Activated T-helper 9 cell treated with anti-CD3 and anti-CD28 coated beads, Interleukin-2, amount 50 U/mL, for 16 hours (primary cell): Measurements from ENCODE around the gene NGLY1.

ENCODE experiments used
- DNase-seq: peaks from one replicate; pipeline ENCODE4 v3.0.0-alpha.2; 2020; ENCODE audit warnings: low read depth

Gene NGLY1

DNA sequence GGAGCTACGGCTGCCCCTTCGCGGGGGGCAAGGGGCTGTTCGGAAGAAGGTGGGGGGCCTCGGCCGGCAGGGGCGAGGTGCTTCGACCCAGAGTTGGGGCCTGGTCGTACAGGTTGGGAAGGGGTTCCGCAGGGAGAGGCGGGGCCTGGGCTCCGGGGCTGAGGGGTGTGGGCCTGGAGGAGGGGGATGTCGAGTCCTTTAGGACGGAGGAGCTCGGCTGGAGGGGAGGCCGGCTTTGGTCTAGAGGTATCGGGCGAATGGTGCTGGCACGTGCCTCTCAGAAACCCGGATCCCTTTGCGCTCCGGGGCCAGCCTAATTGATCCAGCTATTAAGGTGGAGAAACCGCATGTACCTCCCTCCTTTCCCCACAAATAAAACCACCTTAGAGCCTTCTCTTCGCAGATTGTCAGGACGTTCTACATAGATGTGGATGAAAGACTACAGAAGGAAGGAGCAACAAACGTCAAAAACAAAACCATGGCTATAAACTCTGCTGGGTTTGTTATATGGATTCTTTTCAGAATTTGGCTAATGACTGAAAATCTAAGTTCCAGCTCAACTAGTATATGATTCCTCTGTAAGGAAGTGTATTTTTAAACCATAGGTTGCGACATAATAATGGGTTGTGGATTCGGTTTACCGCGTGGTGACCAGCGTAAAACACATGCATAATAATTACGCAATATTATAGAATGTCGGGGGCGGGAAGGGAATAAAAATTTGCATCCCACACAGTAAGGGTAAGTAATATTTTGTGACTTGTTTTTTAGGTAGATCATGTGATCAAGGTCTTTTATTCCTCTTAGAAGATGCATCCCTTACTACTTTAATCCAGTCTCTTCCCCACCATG lies 644 bp upstream of the NGLY1 start:
- no peak for DNase-seq

- DNase-seq = no peak
Measured at GRCh38 chr3:25782636-25782937, 656 bp downstream of the NGLY1 start.

DNA sequence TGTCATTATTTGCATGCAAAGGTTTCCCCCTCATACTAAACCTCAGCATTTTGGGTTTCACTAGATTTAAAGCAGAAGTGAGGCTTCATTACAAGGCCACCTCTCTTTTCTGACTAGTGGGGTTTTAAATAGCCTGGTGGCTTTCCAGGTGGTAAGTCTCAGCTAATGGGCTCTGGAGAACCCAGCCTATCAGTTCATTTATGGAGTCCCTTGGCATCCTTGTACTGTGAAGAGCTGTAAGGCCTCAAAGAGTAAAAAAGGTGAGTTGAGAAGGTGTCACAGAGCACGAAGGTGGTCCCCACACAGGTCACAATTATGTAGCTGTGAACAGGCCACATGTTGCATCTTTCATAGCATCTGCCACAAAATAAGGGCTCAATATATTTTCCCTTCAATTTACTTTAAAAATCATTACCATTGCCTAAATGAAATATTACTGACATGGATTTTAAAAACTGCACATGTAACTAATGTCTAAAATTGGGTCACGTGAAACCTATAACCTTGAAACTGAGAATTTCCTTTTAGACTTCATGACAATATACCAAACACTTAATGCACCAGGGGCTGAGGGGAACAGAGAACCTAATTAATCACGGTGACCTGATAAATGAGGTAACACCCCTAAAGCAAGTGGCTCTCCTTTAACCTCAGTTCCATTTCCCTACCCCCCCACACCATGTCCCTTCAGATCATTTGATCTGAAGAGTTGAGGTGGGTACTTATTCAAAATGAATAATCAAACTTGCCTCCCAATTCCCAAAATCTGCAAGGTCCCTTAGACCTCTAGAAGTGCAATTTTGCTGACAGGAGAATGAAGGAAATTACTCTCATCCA lies 1.3 kb downstream of the NGLY1 start:
- no peak for DNase-seq

DNA sequence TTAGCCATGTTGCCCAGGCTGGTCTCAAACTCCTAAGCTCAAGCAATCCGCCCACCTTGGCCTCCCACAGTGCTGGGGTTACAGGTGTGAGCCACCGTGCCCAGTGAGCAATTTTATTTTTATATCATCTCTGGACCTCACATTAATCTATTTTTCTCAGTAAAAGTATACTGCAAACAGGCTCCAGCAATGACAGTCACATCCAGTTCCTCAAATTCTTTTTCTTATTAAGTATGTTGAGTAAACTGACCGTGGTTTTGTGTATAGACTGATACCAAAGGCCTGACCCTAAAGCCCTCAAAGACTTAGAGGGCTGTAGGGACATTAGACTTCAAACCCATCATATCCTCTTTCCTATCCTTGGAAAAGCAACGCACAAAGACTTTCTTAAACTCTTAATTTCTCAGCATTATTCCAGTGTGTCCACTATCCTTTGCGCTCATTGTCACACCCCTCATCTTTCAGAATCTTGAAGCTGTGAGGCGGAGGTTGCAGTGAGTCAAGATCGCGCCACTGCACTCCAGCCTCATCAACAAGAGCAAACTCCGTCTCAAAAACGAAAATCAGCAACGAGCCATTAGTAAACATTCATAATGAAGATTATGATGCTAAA lies 2.0 kb downstream of the NGLY1 start:
- DNase-seq = no peak

GRCh38 chr3:25780618-25781017 lies 2.6 kb downstream of the NGLY1 start:
- no peak for DNase-seq

DNA sequence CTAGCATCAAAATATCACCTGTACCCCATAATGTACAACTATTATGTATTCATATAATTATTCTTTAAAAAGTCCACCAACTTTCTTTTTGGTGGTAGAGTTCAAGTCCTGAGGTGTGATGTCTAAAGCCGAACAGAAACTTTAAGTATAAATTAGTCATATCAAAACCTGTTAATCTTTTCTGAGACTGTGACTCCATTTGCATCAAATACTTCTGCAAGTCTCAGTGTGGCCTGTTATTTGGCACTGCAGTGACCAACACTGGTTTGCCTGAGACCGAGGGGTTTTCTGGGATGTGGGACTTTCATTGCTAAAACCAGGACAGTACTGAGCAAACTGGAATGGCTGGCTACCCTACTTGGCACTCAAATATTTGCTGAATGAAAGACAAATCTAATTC lies 7.3 kb downstream of the NGLY1 start:
- DNase-seq = no peak

DNA sequence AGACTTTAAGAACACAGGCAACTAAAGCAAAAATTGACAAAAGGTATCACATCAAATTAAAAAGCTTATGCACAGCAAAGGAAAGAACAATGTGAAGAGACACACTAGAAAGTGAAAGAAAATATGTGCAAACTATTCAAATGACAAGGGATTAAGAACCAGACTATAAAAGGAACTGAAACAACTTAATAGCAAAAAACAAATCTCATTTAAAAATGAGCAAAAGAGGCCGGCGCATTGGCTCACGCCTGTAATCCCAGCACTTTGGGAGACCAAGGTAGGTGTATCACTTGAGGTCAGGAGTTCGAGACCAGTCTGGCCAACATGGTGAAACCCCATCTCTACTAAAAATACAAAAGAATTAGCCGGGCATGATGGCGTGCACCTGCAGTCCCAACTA lies 14.4 kb downstream of the NGLY1 start:
- DNase-seq = no peak

- no peak for DNase-seq
Measured at GRCh38 chr3:25751725-25752124, 31.5 kb downstream of the NGLY1 start.

DNA sequence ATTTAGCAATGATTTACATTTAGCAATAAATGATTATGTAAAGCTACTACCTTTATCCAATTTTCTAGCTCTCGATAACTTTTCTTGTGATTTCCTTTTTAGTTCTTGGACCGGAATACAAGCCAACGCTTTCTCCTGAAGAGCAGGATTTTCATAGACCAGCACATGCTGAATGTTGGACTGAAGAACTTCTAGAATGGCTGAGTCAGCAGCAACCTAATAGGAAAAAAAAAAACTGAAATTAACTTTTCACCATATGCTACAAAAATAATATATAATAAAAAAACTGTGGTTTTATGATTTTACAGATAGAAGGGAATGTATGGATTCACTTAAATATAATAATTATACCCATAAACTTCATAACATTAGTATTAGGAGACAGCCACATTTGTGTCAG lies 32.2 kb downstream of the NGLY1 start:
- DNase-seq = no peak

DNA sequence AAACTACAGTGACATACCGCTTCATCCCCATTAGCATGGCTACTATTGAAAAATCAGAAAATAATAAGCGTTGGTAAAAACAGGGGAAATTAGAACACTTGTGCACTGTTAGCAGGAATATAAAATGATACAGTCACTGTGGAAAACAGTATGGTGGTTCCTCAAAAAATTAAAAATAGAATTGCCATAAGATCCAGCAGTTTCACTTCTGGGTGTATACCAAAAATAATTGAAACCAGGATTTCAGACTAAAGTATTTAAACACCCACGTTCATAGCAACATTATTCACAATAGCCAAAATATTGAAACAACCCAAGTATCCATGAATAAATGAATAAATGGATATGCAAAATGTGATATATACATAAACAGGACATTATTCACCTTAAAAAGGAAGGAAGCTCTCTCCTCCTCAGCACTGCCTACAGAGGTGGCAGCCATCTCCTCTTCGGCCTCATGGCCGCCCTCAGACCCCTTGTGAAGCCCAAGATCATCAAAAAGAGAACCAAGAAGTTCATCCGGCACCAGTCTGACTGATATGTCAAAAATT lies 34.1 kb downstream of the NGLY1 start:
- no peak for DNase-seq

DNA sequence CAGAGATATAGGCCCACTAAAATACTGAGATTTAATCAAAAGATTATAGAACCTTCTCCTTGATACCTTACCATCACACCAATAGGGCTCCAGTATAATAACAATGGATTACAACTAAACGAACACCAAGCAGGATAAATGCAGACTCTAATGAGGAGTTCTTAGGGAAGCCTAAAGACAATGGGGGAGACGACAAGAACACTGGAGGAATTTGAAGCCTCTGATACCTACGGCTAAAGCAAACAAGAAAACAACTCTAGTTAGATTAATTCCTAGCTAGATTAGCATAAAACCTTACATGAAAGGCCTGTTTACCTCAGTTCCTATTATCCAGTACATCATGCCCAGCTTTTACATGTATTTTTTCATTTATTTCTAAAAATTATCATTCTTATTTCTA lies 35.1 kb downstream of the NGLY1 start:
- no peak for DNase-seq

DNA sequence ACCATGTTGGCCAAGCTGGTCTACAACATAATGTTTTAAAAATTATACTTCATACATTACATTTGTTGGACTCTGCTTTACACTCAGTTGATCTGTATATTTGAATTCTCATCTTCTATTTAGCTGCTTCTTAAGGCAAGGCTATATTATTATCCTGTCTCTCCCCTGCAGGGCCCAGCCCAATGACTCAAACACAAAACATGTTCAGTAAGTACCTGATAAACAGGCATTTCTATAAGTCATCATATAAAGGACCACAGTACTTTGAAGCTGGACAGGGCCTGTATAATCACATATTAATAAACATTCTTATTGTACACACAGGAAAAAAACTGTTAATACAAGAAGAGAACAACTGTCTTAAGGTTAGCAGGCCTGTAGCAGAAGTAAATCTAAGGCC lies 36.2 kb downstream of the NGLY1 start:
- no peak for DNase-seq

GRCh38 chr3:25744470-25744869 lies 38.8 kb downstream of the NGLY1 start:
- DNase-seq = no peak

GRCh38 chr3:25728101-25728500 lies 55.1 kb downstream of the NGLY1 start:
- no peak for DNase-seq

DNA sequence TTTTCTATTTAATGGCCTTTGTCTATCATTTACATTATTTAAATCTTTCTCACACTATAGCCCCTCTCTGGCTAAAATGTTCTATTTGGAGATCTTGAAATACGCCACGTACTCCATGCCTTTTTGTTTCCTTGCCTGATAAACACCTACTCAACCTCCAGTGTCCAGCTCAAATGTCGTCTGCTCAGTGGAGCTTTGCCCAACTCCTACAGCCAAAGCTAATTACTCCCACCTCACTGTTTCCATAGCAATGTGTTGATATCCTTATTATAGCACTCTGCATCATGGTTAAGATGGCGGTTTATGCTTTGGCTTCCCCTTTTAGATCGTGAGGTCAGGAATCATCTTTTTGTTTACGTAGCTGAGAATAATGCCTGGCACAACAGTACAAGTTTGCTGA lies 55.9 kb downstream of the NGLY1 start:
- no peak for DNase-seq

DNA sequence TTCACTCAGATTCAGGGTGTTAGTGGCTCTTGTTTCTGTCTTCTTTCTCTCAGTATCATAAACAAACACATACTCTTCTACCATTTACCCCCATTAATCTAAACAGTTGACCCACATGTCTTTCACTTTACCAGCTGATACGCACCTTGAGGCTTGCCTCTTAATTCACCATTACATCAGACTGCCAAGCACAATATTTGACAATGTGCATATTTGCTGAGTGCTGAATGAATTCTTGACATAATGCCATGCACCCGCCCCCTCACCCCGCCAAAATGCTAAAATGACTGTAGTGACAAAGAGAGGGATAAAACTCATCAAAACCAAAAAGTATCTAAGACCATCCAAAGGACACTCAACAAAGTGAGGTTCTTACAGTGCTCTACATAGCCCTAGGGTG lies 57.4 kb downstream of the NGLY1 start:
- no peak for DNase-seq

DNA sequence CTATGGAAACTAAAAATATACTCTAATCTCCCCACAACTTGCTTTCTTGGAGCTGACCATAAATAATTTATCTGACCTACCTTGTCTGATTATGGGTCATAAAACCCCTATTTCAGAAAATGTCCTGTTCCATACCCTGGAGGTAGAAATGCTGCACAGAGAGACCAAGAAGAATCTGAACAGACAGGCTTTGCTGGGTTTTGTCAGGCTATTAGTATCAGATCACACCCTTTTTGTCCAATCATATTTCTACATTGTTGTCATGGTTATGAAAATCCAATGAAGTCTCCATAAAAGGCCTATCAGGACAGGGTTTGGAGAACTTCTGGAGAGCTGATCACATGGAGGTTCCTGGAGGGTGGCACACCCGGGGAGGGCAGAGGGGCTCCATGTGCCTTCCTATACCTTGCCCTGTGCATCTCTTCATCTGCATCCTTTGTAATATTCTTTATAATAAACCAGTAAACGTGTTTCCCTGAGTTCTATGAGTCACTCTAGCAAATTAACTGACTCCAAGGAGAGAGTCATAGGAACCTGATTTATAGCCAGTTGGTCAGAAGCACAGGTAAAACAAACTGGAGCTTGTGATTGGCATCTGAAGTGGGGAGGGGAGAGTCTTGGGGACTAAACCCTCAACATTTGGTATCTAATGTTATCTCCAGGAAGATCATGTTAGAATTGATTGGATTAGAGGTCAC lies 58.1 kb downstream of the NGLY1 start:
- DNase-seq = no peak

GRCh38 chr3:25723802-25724201 lies 59.4 kb downstream of the NGLY1 start:
- DNase-seq = no peak

- DNase-seq = no peak
Measured at GRCh38 chr3:25719321-25719720, 63.9 kb downstream of the NGLY1 start.

DNA sequence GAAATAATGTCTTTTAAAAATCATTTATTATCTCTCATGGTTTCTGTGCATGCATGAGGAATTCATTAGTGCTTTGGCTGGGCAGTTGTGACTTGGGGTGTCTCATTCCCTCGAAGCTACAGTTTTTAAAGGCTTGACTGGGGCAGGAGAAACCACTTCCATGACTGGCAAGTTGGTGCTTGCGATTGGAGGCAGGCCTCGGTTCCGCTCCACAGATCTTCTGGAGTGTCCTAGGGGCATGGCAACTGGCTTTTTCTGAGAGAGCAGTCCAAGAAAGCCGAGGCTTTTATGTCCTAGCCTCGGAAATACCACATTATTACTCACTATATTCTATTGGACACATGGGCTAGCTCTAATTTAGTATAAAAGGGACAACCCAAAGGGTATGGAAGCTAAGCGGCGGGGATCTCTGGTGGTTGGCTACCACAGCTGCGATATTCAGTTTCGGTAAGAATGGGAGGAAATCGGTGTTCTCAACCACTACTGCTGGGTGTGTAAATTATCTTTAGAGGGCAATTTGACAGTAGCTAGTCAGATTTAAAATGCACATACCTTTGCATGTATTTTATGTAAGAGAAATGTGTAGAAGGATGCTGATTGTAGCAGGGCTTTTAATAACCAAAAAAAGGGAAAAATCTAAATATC lies 69.8 kb downstream of the NGLY1 start:
- DNase-seq = no peak

DNA sequence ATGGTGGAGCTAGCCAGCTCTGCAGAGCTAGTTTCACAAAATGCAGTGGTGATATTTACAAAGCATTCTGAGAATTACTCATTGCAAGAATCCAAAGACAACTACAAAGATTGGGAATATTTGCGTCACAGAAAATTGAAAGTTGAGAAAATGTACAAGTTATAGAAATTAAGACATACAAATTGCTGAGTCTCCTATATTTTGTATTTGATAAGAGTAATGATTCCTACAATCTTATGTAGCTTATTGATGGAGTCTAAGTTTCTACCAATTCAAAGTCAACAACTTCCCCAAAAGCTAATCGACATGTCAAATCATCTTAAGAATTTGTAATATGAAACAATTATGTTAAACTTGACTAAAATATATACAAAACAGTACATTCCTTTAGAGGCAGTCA lies 72.2 kb downstream of the NGLY1 start:
- no peak for DNase-seq

DNA sequence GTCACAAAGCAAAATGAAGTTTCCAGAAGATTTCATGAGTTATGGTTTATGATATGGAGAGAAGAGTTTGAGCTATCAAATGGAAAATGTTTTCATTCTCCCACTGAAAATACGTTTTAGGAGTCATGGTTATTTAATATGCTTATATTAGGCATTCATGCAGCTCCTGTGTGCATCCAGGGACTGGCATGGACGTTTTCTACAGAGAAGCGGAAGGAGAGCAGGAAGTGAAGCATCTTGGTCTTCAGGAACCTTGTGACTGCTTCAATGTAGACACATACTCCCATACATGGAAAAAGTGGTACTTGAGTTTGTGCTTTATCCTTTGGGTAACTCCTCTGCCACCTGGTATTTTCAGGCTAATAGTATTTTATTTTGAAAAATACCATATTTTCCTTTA lies 75.2 kb downstream of the NGLY1 start:
- no peak for DNase-seq
